Suprapubic skin (tissue), 3 donors: Measurements from ENCODE around the gene SLITRK6.

Experiments used
- EP300 ChIP-seq: sonication (generic); formaldehyde crosslinking; IDR thresholded peaks from one replicate; pipeline ENCODE4 v1.6.1; 2017; ENCODE audit warnings: antibody characterized with exemption
- TF ChIP-seq, protein P1 (sequence below), 2 donors: fragments of 200-600 bp in 1 of 2; fragments of 450-650 bp in 1 of 2; sonication (generic) in 1 of 2; IDR thresholded peaks; one replicate each; pipeline ENCODE4 v1.5.1; 2016 to 2019; ENCODE audit warnings: antibody characterized with exemption in 2 of 2, mild to moderate bottlenecking in 1 of 2, moderate library complexity in 1 of 2

- TF ChIP-seq, protein P1, sequence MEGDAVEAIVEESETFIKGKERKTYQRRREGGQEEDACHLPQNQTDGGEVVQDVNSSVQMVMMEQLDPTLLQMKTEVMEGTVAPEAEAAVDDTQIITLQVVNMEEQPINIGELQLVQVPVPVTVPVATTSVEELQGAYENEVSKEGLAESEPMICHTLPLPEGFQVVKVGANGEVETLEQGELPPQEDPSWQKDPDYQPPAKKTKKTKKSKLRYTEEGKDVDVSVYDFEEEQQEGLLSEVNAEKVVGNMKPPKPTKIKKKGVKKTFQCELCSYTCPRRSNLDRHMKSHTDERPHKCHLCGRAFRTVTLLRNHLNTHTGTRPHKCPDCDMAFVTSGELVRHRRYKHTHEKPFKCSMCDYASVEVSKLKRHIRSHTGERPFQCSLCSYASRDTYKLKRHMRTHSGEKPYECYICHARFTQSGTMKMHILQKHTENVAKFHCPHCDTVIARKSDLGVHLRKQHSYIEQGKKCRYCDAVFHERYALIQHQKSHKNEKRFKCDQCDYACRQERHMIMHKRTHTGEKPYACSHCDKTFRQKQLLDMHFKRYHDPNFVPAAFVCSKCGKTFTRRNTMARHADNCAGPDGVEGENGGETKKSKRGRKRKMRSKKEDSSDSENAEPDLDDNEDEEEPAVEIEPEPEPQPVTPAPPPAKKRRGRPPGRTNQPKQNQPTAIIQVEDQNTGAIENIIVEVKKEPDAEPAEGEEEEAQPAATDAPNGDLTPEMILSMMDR (IDR thresholded peaks at IDR 0.05): no peak
- no peak for TF ChIP-seq EP300
These were observed 27.4 kb downstream of the SLITRK6 start for GRCh38 chr13:85771856-85772255.
